HL-60/S4 treated with phorbol 12-myristate 13-acetate at 8.2 ng/mL for 4 days and 3 days (cell line): ENCODE measurements around the gene U2SURP.

Source experiments
- in situ Hi-C: fragments of 300-500 bp; cut with MboI; formaldehyde crosslinking; loops from 2 replicates; pipeline ENCODE4 v1.15.0; 2022; ENCODE audit warnings: low sequenced_read_pairs

Gene U2SURP

DNA sequence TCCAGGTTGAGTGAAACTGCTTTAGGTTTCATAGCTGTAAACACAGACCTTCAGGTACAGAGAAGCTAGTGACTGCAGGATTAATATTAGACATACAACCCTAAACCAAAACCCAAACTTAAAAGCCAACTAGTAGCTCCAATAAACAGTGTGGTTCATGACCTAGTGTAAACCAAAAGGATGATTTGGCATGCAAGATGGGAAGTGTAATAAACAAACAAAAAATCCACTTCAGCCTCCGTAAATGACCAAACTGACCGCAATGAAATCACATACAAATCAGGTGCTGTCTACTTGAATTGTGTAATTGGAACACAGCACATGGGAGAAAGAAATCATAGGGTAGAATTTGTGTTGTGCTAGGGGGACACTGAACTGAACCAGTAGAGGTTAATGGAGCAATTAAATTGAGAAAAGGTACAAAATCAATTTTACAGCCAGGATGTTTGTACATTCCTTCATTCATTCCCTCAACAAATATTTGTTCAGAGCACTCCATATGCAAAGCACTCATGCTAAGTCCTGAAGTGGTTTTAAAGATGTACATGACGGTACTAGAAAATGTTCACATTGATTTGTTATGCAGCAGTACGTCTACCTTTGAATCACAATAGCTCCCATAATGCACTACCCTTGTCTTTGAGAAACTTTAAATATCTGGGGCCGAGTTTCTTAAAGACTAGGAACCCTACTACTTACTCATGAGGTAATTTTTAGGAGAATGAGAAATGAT, 96.8 kb downstream of the U2SURP start:
- in situ Hi-C loops = no loop called here

DNA sequence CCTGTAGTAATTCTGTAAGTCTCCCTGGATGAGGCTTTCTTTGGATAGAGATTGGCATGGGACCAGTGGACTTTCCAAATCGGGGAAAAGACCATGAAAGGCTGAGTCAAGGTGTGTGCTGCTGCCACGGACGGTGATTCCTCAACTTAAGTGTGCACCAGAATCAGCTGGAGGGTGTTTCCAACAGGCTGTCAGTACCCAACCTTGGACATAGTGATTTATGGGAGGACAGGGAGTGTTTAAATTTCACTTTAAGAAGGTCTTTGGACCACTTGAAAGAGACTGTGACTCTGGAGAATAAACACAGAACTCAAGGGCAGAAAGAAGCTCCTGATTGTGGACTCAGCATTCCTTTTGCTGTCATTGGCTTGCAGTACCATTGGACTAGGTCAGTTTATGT, 97.8 kb downstream of the U2SURP start:
- in situ Hi-C loops = no loop called here

DNA sequence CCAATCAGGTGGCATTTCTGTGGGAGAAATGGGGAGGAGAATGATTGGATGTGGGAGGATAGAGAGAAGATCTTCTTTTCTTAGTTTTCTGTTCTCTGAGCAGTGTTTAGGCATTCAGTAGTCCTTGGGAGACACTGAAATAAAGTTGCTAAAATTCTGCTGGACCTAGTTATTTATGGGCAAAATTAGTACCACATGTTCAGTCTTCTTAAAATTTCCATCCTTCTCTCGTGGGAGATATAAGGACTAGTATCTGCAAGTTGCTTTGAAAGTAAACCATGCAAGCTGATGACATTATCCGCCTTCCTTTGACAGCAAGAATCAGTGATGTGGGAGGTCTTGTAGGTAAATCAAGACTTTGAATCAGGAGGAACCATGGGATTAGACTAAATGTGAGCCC, 98.3 kb downstream of the U2SURP start:
- in situ Hi-C loops = no loop called here

DNA sequence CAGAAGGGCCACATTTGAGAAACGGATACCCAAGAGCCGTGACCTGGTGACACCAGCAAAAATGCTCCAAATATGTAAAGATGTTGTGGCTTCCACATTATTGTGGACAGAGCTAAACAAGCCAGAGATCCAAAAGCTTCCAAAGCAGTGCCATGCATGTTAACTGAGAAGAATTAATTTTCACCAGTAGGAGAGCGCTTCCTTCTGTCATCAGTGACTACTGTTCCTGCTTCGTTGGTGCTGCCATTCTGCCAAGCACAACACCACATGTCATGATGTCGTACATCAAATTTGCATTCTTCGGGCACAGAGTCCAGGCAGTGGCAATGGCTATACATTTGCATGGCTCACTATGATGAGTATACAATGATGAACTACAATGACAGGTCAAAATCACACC, 99.1 kb downstream of the U2SURP start:
- in situ Hi-C loops = no loop called here

DNA sequence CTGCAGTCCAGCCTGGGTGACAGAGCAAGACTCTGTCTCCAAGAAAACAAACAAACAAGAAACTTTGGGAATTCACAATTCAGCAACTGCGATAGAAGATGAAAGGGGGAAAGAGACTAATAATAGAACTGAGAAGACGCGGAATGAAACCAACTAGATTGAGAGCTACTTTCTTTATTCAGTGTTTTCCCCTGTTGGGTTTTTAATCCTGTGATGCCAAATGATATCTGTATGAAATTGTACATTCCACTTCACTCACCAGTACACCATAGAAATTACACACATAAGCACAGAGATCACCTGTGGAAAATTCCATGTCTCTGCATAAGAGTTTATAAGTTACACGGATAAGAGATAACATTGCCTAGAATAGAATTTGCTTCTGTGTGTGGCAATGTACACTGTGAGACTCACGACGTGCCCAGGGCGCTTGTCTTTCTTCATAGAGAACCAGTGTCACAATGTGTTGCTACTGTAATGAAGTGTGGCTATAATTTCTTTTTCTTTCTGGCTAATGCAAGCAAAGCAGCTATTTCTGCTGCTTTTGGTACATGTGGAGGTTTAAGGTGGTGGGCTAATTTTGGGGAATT, 100.5 kb downstream of the U2SURP start:
- in situ Hi-C loops = no loop called here

DNA sequence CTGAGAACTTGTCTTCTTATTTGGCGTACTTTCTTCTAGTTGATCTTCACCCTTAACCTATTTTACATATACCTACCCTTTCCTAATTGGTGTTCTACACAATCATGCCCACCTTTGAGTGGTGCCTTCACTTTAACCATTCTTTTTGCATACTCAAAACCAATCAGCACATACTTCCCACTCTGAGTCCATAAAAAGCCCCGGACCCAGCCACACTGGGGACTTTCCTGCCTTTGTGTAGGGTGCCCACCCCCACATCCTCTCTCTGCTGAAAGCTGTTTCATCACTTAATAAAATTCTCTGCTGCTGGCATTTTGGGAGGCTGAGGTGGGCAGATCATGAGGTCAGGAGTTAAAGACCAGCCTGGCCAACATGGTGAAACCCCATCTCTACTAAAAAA, 102.3 kb downstream of the U2SURP start:
- in situ Hi-C loops = no loop called here

DNA sequence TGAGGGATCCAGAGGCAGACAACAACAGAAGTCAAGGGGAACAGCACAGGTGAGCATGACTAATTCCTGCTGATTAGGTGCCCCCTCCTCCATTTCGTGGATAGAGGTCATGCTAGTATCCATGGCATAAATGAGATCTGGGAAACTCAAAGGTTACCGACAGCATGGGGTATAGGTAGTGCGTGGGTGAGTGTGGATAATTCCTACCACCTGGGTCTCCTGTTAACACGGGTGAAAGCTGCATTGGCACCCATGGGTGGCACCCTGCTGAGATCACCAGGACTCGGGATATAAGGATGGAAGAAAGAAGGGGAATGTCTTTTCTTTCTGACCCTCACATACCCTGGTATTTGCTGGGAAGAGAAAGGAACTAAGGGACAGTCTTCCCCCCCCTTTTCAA, 103.8 kb downstream of the U2SURP start:
- in situ Hi-C loops = no loop called here

DNA sequence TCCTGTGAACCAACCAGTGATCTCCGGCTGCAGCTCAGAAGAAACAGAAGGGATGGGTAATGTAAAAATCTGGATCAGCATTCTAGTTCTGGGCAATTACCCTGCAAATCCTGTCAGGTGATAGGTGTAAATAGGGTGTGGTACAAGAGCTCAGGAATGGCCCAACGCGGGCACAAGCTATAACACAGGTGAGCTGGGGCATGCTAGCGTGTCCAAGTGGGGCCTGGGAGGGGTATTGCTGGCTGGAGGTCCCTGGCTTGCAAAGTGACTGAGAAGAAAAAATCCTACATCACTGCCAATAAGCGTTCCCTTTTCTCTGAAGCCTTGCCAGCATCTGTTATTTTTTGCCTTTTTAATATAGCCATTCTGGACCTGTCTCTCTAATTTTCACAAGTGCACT, 108.5 kb downstream of the U2SURP start:
- in situ Hi-C loops = no loop called here
